ENCODE measurements around the gene PRR20G.

Gene PRR20G

DNA sequence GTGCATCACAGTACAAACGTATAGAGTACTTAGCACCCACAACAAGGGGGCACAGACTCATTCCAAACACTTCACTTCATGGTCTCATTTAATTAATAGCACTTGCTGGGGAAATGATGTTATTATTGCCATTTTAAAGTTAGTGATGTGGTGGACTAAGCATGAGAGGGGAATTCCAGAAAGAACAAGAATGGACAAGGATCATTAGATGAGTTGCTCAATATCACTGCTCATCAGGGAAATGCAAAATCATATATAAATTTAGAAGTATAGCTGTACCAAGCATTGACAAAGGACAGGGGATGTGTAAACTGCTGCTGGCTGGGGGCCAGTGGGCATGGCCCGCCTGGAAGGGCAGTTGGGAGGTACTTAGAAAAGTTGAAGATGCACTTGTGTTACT is 14.6 kb downstream of the PRR20G start:
- TF ChIP-seq ZNF501 (tag by site-specific recombination; IDR thresholded peaks at IDR 0.05), result no peak
- no peak for TF ChIP-seq ZNF426 (tag by site-specific recombination; IDR thresholded peaks at IDR 0.05)
- TF ChIP-seq, protein P1, sequence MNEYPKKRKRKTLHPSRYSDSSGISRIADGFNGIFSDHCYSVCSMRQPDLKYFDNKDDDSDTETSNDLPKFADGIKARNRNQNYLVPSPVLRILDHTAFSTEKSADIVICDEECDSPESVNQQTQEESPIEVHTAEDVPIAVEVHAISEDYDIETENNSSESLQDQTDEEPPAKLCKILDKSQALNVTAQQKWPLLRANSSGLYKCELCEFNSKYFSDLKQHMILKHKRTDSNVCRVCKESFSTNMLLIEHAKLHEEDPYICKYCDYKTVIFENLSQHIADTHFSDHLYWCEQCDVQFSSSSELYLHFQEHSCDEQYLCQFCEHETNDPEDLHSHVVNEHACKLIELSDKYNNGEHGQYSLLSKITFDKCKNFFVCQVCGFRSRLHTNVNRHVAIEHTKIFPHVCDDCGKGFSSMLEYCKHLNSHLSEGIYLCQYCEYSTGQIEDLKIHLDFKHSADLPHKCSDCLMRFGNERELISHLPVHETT (tag by site-specific recombination; IDR thresholded peaks at IDR 0.05), result no peak
- no peak for TF ChIP-seq ZNF596 (tag by site-specific recombination; IDR thresholded peaks at IDR 0.05)
- TF ChIP-seq, protein P2, sequence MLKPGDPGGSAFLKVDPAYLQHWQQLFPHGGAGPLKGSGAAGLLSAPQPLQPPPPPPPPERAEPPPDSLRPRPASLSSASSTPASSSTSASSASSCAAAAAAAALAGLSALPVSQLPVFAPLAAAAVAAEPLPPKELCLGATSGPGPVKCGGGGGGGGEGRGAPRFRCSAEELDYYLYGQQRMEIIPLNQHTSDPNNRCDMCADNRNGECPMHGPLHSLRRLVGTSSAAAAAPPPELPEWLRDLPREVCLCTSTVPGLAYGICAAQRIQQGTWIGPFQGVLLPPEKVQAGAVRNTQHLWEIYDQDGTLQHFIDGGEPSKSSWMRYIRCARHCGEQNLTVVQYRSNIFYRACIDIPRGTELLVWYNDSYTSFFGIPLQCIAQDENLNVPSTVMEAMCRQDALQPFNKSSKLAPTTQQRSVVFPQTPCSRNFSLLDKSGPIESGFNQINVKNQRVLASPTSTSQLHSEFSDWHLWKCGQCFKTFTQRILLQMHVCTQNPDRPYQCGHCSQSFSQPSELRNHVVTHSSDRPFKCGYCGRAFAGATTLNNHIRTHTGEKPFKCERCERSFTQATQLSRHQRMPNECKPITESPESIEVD (tag by site-specific recombination; IDR thresholded peaks at IDR 0.05), result no peak
- TF ChIP-seq, protein P3, sequence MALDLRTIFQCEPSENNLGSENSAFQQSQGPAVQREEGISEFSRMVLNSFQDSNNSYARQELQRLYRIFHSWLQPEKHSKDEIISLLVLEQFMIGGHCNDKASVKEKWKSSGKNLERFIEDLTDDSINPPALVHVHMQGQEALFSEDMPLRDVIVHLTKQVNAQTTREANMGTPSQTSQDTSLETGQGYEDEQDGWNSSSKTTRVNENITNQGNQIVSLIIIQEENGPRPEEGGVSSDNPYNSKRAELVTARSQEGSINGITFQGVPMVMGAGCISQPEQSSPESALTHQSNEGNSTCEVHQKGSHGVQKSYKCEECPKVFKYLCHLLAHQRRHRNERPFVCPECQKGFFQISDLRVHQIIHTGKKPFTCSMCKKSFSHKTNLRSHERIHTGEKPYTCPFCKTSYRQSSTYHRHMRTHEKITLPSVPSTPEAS (tag by site-specific recombination; IDR thresholded peaks at IDR 0.05), result no peak
- TF ChIP-seq, protein P4, sequence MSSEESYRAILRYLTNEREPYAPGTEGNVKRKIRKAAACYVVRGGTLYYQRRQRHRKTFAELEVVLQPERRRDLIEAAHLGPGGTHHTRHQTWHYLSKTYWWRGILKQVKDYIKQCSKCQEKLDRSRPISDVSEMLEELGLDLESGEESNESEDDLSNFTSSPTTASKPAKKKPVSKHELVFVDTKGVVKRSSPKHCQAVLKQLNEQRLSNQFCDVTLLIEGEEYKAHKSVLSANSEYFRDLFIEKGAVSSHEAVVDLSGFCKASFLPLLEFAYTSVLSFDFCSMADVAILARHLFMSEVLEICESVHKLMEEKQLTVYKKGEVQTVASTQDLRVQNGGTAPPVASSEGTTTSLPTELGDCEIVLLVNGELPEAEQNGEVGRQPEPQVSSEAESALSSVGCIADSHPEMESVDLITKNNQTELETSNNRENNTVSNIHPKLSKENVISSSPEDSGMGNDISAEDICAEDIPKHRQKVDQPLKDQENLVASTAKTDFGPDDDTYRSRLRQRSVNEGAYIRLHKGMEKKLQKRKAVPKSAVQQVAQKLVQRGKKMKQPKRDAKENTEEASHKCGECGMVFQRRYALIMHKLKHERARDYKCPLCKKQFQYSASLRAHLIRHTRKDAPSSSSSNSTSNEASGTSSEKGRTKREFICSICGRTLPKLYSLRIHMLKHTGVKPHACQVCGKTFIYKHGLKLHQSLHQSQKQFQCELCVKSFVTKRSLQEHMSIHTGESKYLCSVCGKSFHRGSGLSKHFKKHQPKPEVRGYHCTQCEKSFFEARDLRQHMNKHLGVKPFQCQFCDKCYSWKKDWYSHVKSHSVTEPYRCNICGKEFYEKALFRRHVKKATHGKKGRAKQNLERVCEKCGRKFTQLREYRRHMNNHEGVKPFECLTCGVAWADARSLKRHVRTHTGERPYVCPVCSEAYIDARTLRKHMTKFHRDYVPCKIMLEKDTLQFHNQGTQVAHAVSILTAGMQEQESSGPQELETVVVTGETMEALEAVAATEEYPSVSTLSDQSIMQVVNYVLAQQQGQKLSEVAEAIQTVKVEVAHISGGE (tag by site-specific recombination; conservative IDR thresholded peaks at IDR 0.05; ENCODE audit: low read depth), result no peak
- no peak for TF ChIP-seq ZNF274 (IDR thresholded peaks at IDR 0.05; ENCODE audit: low read length)
- TF ChIP-seq ZNF274 (tag by site-specific recombination; IDR thresholded peaks at IDR 0.05; ENCODE audit: borderline replicate concordance), result no peak
- TF ChIP-seq ZNF549 (tag by site-specific recombination; IDR thresholded peaks at IDR 0.05), result no peak
- TF ChIP-seq FEZF1 (tag by site-specific recombination; IDR thresholded peaks at IDR 0.05), result no peak
- TF ChIP-seq ZNF16 (tag by site-specific recombination; IDR thresholded peaks at IDR 0.05; ENCODE audit: low read depth), result no peak
- no peak for TF ChIP-seq ZNF132 (tag by site-specific recombination; IDR thresholded peaks at IDR 0.05; ENCODE audit: borderline replicate concordance)
- ChIA-PET CTCF (no interaction called here), POLR2A (no interaction called here)
- Histone ChIP-seq H3K9me3 (ENCODE audit: control insufficient read depth, insufficient read depth, low read depth, low read length) (no peaks in the 10 kb centered on the region), H3K36me3 (ENCODE audit: control insufficient read depth in 2 of 2, insufficient read depth in 1 of 2, low read length in 2 of 2) (no peaks in the 10 kb centered on the region), H3K4me3 (ENCODE audit: low read depth, low read length) (no peak overlapping the region), H3K27ac (ENCODE audit: extremely low read depth, low read depth, low read length) (no peak overlapping the region), H3K4me1 (ENCODE audit: control insufficient read depth, insufficient read depth, low read length) (no peaks in the 10 kb centered on the region)

DNA sequence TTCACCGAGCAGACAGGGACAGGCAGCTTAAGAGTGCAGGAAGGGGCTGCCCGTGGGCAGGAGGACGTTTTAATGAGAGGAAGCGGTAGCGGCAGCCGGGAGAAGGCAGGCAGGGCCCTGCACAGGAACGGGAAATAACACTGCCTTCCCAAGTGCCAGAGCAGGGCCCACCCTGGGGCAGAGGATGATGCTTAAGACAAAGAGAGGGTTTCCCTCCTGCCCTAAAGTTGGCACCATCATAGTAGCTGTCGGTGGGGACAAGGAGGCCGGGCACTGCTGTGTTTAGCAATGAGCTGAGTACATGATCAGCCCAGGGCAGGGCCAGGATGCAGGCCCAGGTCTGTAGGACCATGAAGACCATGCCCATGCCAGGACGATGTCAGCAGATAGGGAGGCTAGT is 21.7 kb downstream of the PRR20G start:
- Histone ChIP-seq H3K4me1 (ENCODE audit: control insufficient read depth, insufficient read depth, low read length) (no peaks in the 10 kb centered on the region), H3K4me3 (ENCODE audit: low read depth, low read length) (no peak overlapping the region), H3K9me3 (ENCODE audit: control insufficient read depth, insufficient read depth, low read depth, low read length) (no peaks in the 10 kb centered on the region), H3K27ac (ENCODE audit: extremely low read depth, low read depth, low read length) (no peak overlapping the region), H3K36me3 (ENCODE audit: control insufficient read depth in 2 of 2, insufficient read depth in 1 of 2, low read length in 2 of 2) (no peaks in the 10 kb centered on the region)
- POLR2A ChIA-PET, result no interaction called here
- TF ChIP-seq, protein P5, sequence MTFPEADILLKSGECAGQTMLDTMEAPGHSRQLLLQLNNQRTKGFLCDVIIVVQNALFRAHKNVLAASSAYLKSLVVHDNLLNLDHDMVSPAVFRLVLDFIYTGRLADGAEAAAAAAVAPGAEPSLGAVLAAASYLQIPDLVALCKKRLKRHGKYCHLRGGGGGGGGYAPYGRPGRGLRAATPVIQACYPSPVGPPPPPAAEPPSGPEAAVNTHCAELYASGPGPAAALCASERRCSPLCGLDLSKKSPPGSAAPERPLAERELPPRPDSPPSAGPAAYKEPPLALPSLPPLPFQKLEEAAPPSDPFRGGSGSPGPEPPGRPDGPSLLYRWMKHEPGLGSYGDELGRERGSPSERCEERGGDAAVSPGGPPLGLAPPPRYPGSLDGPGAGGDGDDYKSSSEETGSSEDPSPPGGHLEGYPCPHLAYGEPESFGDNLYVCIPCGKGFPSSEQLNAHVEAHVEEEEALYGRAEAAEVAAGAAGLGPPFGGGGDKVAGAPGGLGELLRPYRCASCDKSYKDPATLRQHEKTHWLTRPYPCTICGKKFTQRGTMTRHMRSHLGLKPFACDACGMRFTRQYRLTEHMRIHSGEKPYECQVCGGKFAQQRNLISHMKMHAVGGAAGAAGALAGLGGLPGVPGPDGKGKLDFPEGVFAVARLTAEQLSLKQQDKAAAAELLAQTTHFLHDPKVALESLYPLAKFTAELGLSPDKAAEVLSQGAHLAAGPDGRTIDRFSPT (tag by site-specific recombination; IDR thresholded peaks at IDR 0.05), result no peak
- CTCF ChIA-PET, result no interaction called here
